Upper lobe of left lung (tissue), 6 donors: Measurements from ENCODE around the gene ZNF554. TPM values are rescaled to one million over a fixed set of nuclear protein-coding genes. Genes with fewer than 3 reads are reported as not detected.
A peak's percentile ranks its signal among the peaks of the same experiment; 100 is the strongest.

Experiments
- ATAC-seq, 2 donors: fragments of 200-7000 bp; cut with Tn5 transposase; one replicate each; pipeline ENCODE4 v1.9.1; 2022; ENCODE audit warnings: mild to moderate bottlenecking in 2 of 2, moderate library complexity in 2 of 2; ENCODE audit not compliant: low FRiP score in 2 of 2
- DNase-seq, 2 donors: peaks; one replicate each; pipeline ENCODE4 v3.0.0-alpha.2; 2019 to 2020
- H3K27ac ChIP-seq, 4 donors: fragments of 200-600 bp; sonication (generic); one replicate each; pipeline ENCODE4 v1.5.1; 2016 to 2019
- H3K27me3 ChIP-seq, 4 donors: fragments of 200-600 bp; sonication (generic); one replicate each; pipeline ENCODE4 v1.5.1; 2017 to 2019
- H3K36me3 ChIP-seq, 4 donors: fragments of 200-600 bp; sonication (generic); one replicate each; pipeline ENCODE4 v1.5.1; 2016 to 2019
- H3K4me1 ChIP-seq, 4 donors: fragments of 200-600 bp; sonication (generic); one replicate each; pipeline ENCODE4 v1.5.1; 2018 to 2019
- H3K4me3 ChIP-seq, 4 donors: fragments of 200-600 bp; sonication (generic); one replicate each; pipeline ENCODE4 v1.5.1; 2017 to 2019; ENCODE audit warnings: mild to moderate bottlenecking in 2 of 4, moderate library complexity in 1 of 4
- H3K9me3 ChIP-seq, 4 donors: fragments of 200-600 bp; sonication (generic); one replicate each; pipeline ENCODE4 v1.5.1; 2018 to 2019
- EP300 ChIP-seq, 4 donors: sonication (generic); formaldehyde crosslinking; IDR thresholded peaks; one replicate each; pipeline ENCODE4 v1.5.1; 2017; ENCODE audit warnings: antibody characterized with exemption in 4 of 4, control low read depth in 2 of 4
- POLR2A ChIP-seq, 4 donors: fragments of 450-650 bp; IDR thresholded peaks; one replicate each; pipeline ENCODE4 v1.5.1; 2016 to 2017; ENCODE audit warnings: antibody characterized with exemption in 4 of 4, mild to moderate bottlenecking in 2 of 4
- POLR2AphosphoS5 ChIP-seq, 2 donors: sonication (generic); formaldehyde crosslinking; IDR thresholded peaks; one replicate each; pipeline ENCODE4 v1.5.1; 2017; ENCODE audit warnings: antibody characterized with exemption in 2 of 2
- WGBS, 2 donors: methylation state at CpG; one replicate each; pipeline ENCODE4 v1.1.5; 2017 to 2018; 5-methylcytosine and 5-hydroxymethylcytosine counted together
- total RNA-seq, 6 donors: library from RNA; depleted of rRNA in 4 of 6; stranded (reverse); fragments of >200 nt in 4 of 6; gene quantifications; one replicate each; pipeline versions ENCODE4 v1.1.0 to v1.2.1, GENCODE V29; 2016 to 2021
- TF ChIP-seq, protein P1 (sequence below), 6 experiments: fragments of 450-650 bp in 4 of 6; fragments of 200-600 bp in 2 of 6; sonication (generic) in 2 of 6; IDR thresholded peaks; one replicate each; pipeline ENCODE4 v1.5.1; 2016 to 2019; ENCODE audit warnings: antibody characterized with exemption in 6 of 6
- donor health status: DM: no; HTN: no; CAD: no; lungs with moderate emphysema.
- donor health status: DM: no; HTN: yes; CAD: no; lungs with severe emphysema.

The ZNF554 gene
- total RNA-seq, 6 donors from 2014 or later, result 3.2 to 11.5 (median 6.7) TPM

DNA sequence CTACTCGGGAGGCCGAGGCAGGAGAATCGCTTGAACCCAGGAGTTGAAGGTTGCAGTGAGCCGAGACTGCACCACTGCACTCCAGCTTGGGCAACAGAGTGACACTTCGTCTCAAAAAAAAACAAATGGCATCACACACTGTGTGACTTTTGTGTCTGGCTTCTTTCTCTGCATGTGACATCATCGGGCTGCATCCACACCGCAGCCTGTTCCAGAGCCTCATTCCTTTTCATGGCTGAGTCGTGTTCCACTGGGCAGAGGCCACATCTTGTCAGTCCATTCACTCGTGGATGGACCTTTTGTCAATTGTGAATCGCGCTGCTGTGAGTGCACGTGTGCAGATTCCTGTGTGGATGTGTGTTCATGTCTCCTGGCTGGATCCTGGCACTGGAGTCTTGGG, 26.1 kb upstream of the ZNF554 start:
- TF ChIP-seq POLR2AphosphoS5 (IDR thresholded peaks at IDR 0.05) (no peak), EP300 (IDR thresholded peaks at IDR 0.05) (no peak), POLR2A (IDR thresholded peaks at IDR 0.05) (no peak)
- TF ChIP-seq, protein P1, sequence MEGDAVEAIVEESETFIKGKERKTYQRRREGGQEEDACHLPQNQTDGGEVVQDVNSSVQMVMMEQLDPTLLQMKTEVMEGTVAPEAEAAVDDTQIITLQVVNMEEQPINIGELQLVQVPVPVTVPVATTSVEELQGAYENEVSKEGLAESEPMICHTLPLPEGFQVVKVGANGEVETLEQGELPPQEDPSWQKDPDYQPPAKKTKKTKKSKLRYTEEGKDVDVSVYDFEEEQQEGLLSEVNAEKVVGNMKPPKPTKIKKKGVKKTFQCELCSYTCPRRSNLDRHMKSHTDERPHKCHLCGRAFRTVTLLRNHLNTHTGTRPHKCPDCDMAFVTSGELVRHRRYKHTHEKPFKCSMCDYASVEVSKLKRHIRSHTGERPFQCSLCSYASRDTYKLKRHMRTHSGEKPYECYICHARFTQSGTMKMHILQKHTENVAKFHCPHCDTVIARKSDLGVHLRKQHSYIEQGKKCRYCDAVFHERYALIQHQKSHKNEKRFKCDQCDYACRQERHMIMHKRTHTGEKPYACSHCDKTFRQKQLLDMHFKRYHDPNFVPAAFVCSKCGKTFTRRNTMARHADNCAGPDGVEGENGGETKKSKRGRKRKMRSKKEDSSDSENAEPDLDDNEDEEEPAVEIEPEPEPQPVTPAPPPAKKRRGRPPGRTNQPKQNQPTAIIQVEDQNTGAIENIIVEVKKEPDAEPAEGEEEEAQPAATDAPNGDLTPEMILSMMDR (IDR thresholded peaks at IDR 0.05), result no peak
- ATAC-seq (no peak), DNase-seq (no peak)
- Histone ChIP-seq H3K4me1 (no peaks in the 10 kb centered on the region), H3K27ac (no peak overlapping the region), H3K27me3 (no peaks in the 10 kb centered on the region), H3K36me3 (peaks cover 0 to 60% (median 28%) of the 10 kb centered on the region in 4 donors), H3K9me3 (no peaks in the 10 kb centered on the region), H3K4me3 (no peak overlapping the region)
- WGBS, 2 donors, result 95% methylated on average over 12 of the region's 12 CpGs

DNA sequence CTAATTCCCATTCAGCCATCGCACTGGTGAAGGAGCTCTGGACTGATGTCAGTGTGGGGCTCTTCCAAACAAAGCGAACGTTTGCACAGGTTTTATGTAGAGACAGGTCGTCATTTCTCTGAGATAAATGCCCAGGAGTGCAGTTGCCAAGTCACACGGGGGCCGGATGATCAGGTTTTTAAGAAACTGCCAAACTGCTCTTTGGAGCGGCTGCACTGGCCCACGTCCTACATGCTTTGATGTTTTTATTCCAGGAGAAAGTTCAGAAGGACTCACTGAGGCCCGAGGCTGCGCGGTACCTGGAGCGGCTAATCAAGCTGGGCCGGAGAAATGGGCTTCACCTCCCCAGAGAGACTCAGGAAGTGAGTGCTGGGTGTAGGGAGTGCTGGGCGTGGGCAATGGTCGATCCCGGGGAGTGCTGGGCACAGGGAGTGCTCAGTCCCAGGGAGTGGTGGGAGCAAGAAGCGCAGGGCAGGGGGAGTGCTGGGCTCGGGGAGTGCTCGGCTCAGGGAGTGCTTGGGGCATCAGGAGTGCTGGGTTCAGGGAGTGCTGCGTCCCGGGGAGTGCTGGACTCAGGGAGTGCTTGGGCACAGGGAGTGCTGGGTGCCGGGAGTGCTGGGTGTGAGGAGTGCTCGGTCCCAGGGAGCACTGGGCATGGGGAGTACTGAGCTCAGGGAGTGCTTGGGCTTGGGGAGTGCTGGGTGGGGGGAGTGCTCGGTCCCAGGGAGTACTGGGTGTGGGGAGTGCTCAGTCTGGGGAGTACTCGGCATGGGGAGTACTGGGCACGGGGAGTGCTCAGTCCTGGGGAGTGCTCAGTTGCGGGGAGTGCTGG, 23.6 kb upstream of the ZNF554 start:
- Histone ChIP-seq H3K27me3 (no peaks in the 10 kb centered on the region), H3K36me3 (peaks cover 0 to 67% (median 39%) of the 10 kb centered on the region in 4 donors), H3K4me1 (no peaks in the 10 kb centered on the region), H3K9me3 (no peaks in the 10 kb centered on the region), H3K4me3 (no peak overlapping the region), H3K27ac (no peak overlapping the region)
- ATAC-seq, result no peak
- DNase-seq, result no peak
- WGBS, 2 donors, result 94 to 95% methylated on average over 23 to 25 of the region's 27 CpGs
- TF ChIP-seq POLR2A (IDR thresholded peaks at IDR 0.05), result no peak
- no peak for TF ChIP-seq POLR2AphosphoS5 (IDR thresholded peaks at IDR 0.05)
- TF ChIP-seq EP300 (IDR thresholded peaks at IDR 0.05), result no peak
- TF ChIP-seq, protein P1 (IDR thresholded peaks at IDR 0.05), result no peak

DNA sequence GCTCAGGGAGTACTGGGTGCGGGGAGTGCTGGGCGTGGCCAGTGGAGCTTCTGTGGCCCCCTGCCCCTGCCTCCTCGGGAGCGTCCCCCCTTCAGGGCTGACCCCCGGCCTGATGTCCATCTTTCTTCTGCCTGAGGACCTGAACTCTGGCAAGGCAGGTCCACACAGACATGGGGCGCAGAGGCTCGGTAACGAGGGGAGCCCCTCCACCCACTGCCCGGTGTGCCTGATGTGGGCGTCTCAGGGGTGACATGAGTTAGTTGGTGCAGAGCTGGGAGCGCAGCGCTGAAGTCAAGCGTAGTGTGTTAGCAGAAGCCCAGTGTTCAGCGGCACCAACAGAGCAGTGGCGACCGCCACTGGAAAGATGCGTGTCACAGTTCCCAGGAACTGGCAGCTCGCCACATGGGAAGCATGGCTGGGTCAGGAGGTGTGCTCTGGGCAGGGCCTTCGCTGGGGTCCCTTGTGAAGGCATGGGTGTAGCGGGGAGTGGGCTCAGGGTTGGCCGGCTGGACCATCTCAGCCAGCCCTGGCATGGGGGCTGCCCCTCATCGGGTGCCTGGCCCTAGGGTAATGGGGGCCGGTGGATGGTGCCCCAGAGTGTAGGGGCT, 22.9 kb upstream of the ZNF554 start:
- Histone ChIP-seq H3K4me1 (no peaks in the 10 kb centered on the region), H3K9me3 (no peaks in the 10 kb centered on the region), H3K27me3 (no peaks in the 10 kb centered on the region), H3K4me3 (no peak overlapping the region), H3K27ac (no peak overlapping the region), H3K36me3 (peaks cover 0 to 63% (median 39%) of the 10 kb centered on the region in 4 donors)
- ATAC-seq (no peak), DNase-seq (peak in 1 of 2 donors; percentile 62)
- 96 to 99% methylated on average over 13 to 20 of the region's 23 CpGs for WGBS, 2 donors
- no peak for TF ChIP-seq EP300 (IDR thresholded peaks at IDR 0.05)
- TF ChIP-seq, protein P1 (IDR thresholded peaks at IDR 0.05), result no peak
- no peak for TF ChIP-seq POLR2AphosphoS5 (IDR thresholded peaks at IDR 0.05)
- no peak for TF ChIP-seq POLR2A (IDR thresholded peaks at IDR 0.05)

DNA sequence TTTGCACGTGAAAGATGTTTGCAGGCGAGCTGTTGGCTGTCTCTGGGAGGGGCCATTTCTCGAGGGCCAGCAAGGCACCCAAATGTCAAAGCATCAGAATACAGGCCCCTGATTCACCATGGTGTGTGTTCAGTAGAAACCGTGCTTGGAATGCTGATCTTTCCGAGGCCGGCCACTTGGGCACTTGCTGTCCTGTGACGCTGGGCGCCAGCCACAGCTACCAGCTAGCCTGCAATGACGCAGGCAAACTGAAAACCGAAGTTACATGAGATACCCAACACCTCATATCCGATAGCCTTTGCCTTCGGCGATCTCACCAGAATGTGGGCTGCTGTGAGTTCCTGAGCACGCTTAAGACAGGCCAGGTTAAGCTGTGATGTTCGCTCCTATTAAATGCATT, 22.4 kb upstream of the ZNF554 start:
- ATAC-seq, result no peak
- Histone ChIP-seq H3K4me3 (no peak overlapping the region), H3K36me3 (peaks cover 0 to 59% (median 39%) of the 10 kb centered on the region in 4 donors), H3K27me3 (no peaks in the 10 kb centered on the region), H3K27ac (no peak overlapping the region), H3K4me1 (no peaks in the 10 kb centered on the region), H3K9me3 (no peaks in the 10 kb centered on the region)
- TF ChIP-seq, protein P1 (IDR thresholded peaks at IDR 0.05), result no peak
- TF ChIP-seq EP300 (IDR thresholded peaks at IDR 0.05) (no peak), POLR2AphosphoS5 (IDR thresholded peaks at IDR 0.05) (no peak), POLR2A (IDR thresholded peaks at IDR 0.05) (no peak)
- no peak for DNase-seq
- 93 to 97% methylated on average over 13 to 14 of the region's 15 CpGs for WGBS, 2 donors
